Epithelial cell of esophagus (primary cell): ENCODE data around the gene CD2AP.
"Not testable (repeated sequence)": the region's sequence is repeated elsewhere in the genome, so short reads cannot be mapped to it uniquely, and the experiment has no call there.

Source experiments
- DNase-seq: peaks from one replicate; pipeline ENCODE4 v3.0.0; 2010; ENCODE audit warnings: low read depth
- H3K4me3 ChIP-seq: 2 replicates; pipeline ENCODE4 v1.5.1; 2011; ENCODE audit warnings: mild to moderate bottlenecking, low read length, control low read depth
- TF ChIP-seq, protein P1 (sequence below): IDR thresholded peaks from 2 replicates; pipeline ENCODE4 v1.5.1; 2011; ENCODE audit warnings: low read depth, mild to moderate bottlenecking, low read length, control low read depth, inconsistent platforms; ENCODE audit not compliant: insufficient read depth; ENCODE audit errors: missing control alignments

The CD2AP gene

GRCh38 chr6:47438481-47439347 is 38.9 kb upstream of the CD2AP start:
- no peak overlapping the region for H3K4me3 ChIP-seq
- DNase-seq: no peak
- TF ChIP-seq, protein P1, sequence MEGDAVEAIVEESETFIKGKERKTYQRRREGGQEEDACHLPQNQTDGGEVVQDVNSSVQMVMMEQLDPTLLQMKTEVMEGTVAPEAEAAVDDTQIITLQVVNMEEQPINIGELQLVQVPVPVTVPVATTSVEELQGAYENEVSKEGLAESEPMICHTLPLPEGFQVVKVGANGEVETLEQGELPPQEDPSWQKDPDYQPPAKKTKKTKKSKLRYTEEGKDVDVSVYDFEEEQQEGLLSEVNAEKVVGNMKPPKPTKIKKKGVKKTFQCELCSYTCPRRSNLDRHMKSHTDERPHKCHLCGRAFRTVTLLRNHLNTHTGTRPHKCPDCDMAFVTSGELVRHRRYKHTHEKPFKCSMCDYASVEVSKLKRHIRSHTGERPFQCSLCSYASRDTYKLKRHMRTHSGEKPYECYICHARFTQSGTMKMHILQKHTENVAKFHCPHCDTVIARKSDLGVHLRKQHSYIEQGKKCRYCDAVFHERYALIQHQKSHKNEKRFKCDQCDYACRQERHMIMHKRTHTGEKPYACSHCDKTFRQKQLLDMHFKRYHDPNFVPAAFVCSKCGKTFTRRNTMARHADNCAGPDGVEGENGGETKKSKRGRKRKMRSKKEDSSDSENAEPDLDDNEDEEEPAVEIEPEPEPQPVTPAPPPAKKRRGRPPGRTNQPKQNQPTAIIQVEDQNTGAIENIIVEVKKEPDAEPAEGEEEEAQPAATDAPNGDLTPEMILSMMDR: no peak

DNA sequence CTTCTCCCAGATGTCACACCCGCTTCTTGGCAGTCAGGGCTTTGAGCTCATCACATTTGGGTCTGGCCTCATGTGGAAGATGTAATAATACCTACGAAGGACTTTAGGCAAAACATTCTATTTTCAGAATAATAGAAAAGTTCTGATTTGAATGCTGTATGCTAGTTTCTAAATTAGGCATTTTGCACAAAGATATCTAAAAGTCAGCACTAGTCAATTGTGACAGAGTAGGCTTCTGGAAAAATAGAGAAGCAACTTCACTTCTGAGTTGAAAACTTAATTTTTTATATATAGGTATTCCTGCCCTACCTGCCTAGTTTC is 38.3 kb upstream of the CD2AP start:
- TF ChIP-seq, protein P1: no peak
- DNase-seq: no peak
- no peak overlapping the region for H3K4me3 ChIP-seq

GRCh38 chr6:47440719-47441118 is 36.9 kb upstream of the CD2AP start:
- H3K4me3 ChIP-seq: no peak overlapping the region
- no peak for DNase-seq
- TF ChIP-seq, protein P1: no peak

DNA sequence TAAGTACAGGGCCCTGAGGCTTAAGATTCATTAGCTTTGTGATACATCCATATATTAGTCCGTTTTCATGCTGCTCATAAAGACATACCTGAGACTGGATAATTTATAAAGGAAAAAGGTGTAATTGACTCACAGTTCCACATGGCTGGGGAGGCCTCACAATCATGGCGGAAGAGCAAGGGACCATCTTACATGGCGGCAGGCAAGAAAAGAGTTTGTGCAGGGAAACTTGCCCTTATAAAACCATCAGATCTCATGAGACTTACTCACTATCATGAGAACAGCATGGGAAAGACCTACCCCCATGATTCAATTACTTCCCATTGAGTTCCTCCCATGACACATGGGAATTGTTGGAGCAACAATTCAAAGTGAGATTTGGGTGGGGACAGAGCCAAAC is 32.6 kb upstream of the CD2AP start:
- H3K4me3 ChIP-seq, DNase-seq: not testable (repeated sequence)

DNA sequence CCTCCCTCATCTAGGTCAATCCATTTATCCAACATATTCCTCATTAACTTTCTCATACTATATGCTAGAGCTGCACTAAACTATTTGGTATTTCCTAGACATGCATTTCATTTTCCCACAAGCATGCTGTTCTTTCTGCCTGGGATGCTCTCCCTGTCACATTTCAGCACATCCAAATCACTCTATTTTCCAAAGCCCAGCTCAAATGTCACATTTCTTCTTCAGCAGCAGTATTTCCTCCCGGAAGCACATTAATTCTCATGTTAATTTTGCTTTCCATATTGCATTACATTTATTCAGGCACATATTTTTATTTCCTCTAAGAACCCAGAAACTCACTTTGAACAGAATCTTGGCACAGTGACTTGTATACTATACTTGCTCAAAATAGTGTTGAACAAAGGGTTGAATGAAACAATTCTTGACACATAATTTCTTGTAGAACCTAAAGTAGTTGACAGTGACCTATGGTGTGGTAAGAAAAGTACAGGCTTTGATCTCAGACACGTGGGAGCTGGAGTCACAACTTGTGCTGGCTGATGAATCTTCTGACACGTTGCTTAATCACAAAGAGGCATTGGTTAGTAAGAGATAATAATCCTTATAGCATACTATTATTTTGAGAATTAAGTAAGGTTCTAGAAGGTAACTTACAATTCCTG is 30.8 kb upstream of the CD2AP start:
- H3K4me3 ChIP-seq: no peak overlapping the region
- TF ChIP-seq, protein P1: no peak
- peak; percentile 70 for DNase-seq

GRCh38 chr6:47447722-47448121 is 29.9 kb upstream of the CD2AP start:
- TF ChIP-seq, protein P1: no peak
- no peak overlapping the region for H3K4me3 ChIP-seq
- DNase-seq: no peak

DNA sequence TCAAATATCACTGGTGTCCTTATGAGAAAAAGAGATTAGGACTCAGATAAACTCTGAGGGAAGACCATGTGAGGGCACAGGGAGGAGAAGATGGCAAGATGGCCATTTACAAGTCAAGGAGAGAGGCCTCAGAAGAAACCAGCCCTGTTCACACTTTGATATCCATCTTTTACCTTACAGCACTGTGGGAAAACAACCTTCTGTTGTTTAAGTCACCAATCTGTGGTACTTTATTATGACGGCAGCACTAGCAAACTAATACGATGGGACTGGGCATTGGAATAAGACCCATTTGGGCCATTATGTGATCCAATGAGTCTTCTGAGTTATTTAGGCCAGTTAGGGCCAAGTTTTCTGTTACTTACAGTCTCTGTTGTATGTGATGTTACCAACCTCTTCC is 26.4 kb upstream of the CD2AP start:
- no peak for DNase-seq
- TF ChIP-seq, protein P1: no peak
- H3K4me3 ChIP-seq: no peak overlapping the region
